Measurements from ENCODE around the gene HOXA3. TPM values are rescaled to one million over a fixed set of nuclear protein-coding genes. Genes with fewer than 3 reads are reported as not detected.

The HOXA3 gene
- polyA plus RNA-seq, 1 of the 3 experiments (the other 2 are of a cell fraction) = 0.15 TPM

DNA sequence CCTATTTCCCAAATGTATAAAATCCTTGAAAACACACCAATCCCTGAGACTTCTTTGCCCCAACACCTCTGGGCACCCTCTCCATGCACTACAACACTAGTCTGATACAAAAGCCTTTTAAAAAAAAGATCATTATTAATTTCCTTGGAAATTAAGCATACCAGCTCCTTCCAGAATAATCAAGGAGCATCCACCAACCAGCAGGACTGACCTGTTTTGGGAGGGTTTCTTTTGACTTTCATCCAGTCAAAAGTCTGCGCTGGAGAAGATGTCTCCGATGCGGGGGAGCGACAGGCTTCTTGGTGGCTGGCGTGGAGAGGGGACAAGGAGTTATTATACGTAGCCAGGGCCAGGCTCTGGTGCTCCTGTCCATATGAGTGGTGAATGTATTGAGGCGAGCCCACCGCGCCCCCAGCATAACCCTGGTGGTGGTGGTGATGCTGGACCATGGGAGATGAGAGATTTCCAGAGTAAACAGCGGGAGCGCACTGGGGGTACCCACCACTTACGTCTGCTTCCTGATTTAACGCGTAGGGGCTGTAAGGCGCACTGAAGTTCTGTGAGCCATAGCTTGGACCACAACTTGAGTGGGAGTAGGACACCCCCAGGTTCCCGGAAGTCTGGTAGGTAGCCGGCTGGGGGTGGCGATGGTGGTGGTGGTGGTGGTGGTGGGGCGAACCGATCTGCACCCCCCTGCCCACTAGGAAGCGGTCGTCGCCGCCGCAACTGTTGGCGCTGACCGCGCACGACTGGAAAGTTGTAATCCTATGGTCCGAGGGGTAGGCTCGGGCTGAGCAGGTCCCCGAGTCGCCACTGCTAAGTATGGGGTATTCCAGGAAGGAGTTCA, 57.1 kb downstream of the HOXA3 start:
- Histone ChIP-seq H3F3A (replicated peaks; ENCODE audit: insufficient read depth) (no peaks in the 10 kb centered on the region), H3K9me3 (no peaks in the 10 kb centered on the region), H3K9ac (no peak overlapping the region), H3K27ac (ENCODE audit: low read depth in 2 of 2, low read length in 1 of 2) (no peak overlapping the region), H3K9me2 (no peaks in the 10 kb centered on the region), H3K79me2 (ENCODE audit: insufficient read depth) (no peaks in the 10 kb centered on the region), H3K36me3 (replicated peaks in 1 of 2; ENCODE audit: control insufficient read depth in 1 of 2, insufficient read depth in 2 of 2, low read length in 1 of 2) (no peaks in the 10 kb centered on the region), H3K27me3 (ENCODE audit: insufficient read depth) (peaks cover 96% of the 10 kb centered on the region), H2AFZ (ENCODE audit: low read depth) (no peak overlapping the region), H4K20me1 (ENCODE audit: insufficient read depth) (no peaks in the 10 kb centered on the region), H3K4me2 (no peak overlapping the region), H3K4me3 (ENCODE audit: low read depth in 2 of 2, low read length in 1 of 2) (no peak overlapping the region), H3K4me1 (ENCODE audit: control insufficient read depth in 1 of 2, insufficient read depth in 2 of 2, low read depth in 1 of 2, low read length in 1 of 2) (no peaks in the 10 kb centered on the region; a peak in 1 of 4 replicates)
- WGBS (ENCODE audit: low lambda C conversion rate) = 23% methylated on average over 26 of the region's 33 CpGs
- POLR2A ChIA-PET = no interaction called here
- CTCF ChIA-PET = no interaction called here
- no peak for DNase-seq
- TF ChIP-seq CTCF (IDR thresholded peaks at IDR 0.05) (no peak), USF2 (IDR thresholded peaks at IDR 0.05; ENCODE audit: borderline replicate concordance, low read depth, low read length) (no peak), POLR2AphosphoS5 (IDR thresholded peaks at IDR 0.05; ENCODE audit: low read depth, low read length) (no peak), FOSL2 (IDR thresholded peaks at IDR 0.05; ENCODE audit: borderline replicate concordance, low read depth) (no peak), RCOR1 (IDR thresholded peaks at IDR 0.05; ENCODE audit: low read length) (no peak), TCF12 (IDR thresholded peaks at IDR 0.05) (no peak), RXRA (IDR thresholded peaks at IDR 0.05; ENCODE audit: borderline replicate concordance, low read depth) (no peak), MXI1 (IDR thresholded peaks at IDR 0.05; ENCODE audit: low read depth, low read length) (no peak), EZH2phosphoT487 (IDR thresholded peaks at IDR 0.05; ENCODE audit: borderline replicate concordance, low read depth) (no peak), CHD2 (IDR thresholded peaks at IDR 0.05; ENCODE audit: low read length, partially characterized antibody) (no peak), FOXJ3 (CRISPR knock-in tag; IDR thresholded peaks at IDR 0.05) (no peak), TEAD4 (IDR thresholded peaks at IDR 0.05; ENCODE audit: borderline replicate concordance, insufficient read depth) (no peak), SMC3 (IDR thresholded peaks at IDR 0.05; ENCODE audit: low read depth, low read length) (no peak), SIN3A (IDR thresholded peaks at IDR 0.05; ENCODE audit: borderline replicate concordance, low read depth, low read length) (no peak), IRF3 (IDR thresholded peaks at IDR 0.05; ENCODE audit: low read depth, low read length) (no peak), JUND (IDR thresholded peaks at IDR 0.05) (no peak), YY1 (IDR thresholded peaks at IDR 0.05; ENCODE audit: low read depth) (no peak)
- TF ChIP-seq, protein P1, sequence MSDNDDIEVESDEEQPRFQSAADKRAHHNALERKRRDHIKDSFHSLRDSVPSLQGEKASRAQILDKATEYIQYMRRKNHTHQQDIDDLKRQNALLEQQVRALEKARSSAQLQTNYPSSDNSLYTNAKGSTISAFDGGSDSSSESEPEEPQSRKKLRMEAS (IDR thresholded peaks at IDR 0.05; ENCODE audit: low read depth) = no peak
- TF ChIP-seq, protein P2, sequence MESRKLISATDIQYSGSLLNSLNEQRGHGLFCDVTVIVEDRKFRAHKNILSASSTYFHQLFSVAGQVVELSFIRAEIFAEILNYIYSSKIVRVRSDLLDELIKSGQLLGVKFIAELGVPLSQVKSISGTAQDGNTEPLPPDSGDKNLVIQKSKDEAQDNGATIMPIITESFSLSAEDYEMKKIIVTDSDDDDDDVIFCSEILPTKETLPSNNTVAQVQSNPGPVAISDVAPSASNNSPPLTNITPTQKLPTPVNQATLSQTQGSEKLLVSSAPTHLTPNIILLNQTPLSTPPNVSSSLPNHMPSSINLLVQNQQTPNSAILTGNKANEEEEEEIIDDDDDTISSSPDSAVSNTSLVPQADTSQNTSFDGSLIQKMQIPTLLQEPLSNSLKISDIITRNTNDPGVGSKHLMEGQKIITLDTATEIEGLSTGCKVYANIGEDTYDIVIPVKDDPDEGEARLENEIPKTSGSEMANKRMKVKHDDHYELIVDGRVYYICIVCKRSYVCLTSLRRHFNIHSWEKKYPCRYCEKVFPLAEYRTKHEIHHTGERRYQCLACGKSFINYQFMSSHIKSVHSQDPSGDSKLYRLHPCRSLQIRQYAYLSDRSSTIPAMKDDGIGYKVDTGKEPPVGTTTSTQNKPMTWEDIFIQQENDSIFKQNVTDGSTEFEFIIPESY (IDR thresholded peaks at IDR 0.05; ENCODE audit: borderline replicate concordance, low read depth) = no peak
